PC-9 (cell line): ENCODE measurements around the gene NUB1. TPM values are rescaled to one million over a fixed set of nuclear protein-coding genes. Genes with fewer than 3 reads are reported as not detected.

Experiments
- BruUV-seq: library from RNA; stranded (reverse); fragments of 400-500 nt; replicated peaks from 2 replicates; lab custom pipeline; 2021; lab: Mats Ljungman, UMichigan
- CTCF ChIA-PET: fragments of 300-600 bp; sonication (Branson Sonifier 250); formaldehyde crosslinking; loops from one replicate; lab custom pipeline; 2022; ENCODE audit warnings: antibody characterized with exemption; lab: Charles Lee
- POLR2A ChIA-PET: fragments of 300-600 bp; sonication (Branson Sonifier 250); formaldehyde crosslinking; loops from one replicate; lab custom pipeline; 2022; ENCODE audit warnings: antibody characterized with exemption; ENCODE audit not compliant: unreplicated experiment; lab: Charles Lee
- DNase-seq, 2 experiments: peaks; one replicate each; pipeline versions ENCODE4 v3.0.0 to v3.0.0-alpha.2; 2015 to 2022; ENCODE audit warnings: mixed read lengths in 1 of 2
- H2AFZ ChIP-seq: fragments of 200-600 bp; sonication (generic); 2 replicates; pipeline ENCODE4 v1.8.1; 2017; ENCODE audit warnings: antibody characterized with exemption
- H3F3A ChIP-seq: fragments of 200-600 bp; sonication (generic); 2 replicates; pipeline ENCODE4 v1.8.1; 2017; ENCODE audit warnings: antibody characterized with exemption, mild to moderate bottlenecking, low read depth; ENCODE audit not compliant: insufficient read depth
- H3K27ac ChIP-seq: fragments of 200-600 bp; sonication (generic); 2 replicates; pipeline ENCODE4 v1.6.1; 2016; ENCODE audit warnings: mixed run types
- H3K27me3 ChIP-seq: fragments of 200-600 bp; sonication (generic); 2 replicates; pipeline ENCODE4 v1.6.1; 2016; ENCODE audit warnings: low read depth, mixed run types; ENCODE audit not compliant: insufficient read depth
- H3K36me3 ChIP-seq: fragments of 200-600 bp; sonication (generic); 2 replicates; pipeline ENCODE4 v1.6.1; 2016; ENCODE audit warnings: low read depth, mixed run types
- H3K4me1 ChIP-seq: fragments of 200-600 bp; sonication (generic); replicated peaks from 2 replicates; pipeline ENCODE4 v1.6.1; 2016; ENCODE audit warnings: mixed run types; ENCODE audit not compliant: insufficient read depth
- H3K4me2 ChIP-seq: fragments of 200-600 bp; sonication (generic); 2 replicates; pipeline ENCODE4 v1.6.1; 2017; ENCODE audit warnings: mixed run types
- H3K4me3 ChIP-seq: fragments of 200-600 bp; sonication (generic); 2 replicates; pipeline ENCODE4 v1.6.1; 2016; ENCODE audit warnings: mixed run types
- H3K79me2 ChIP-seq: fragments of 200-600 bp; sonication (generic); 2 replicates; pipeline ENCODE4 v1.6.1; 2017; ENCODE audit warnings: low read depth, mixed run types
- H3K9me2 ChIP-seq: fragments of 200-600 bp; sonication (generic); 2 replicates; pipeline ENCODE4 v1.8.1; 2017; ENCODE audit warnings: mild to moderate bottlenecking; ENCODE audit not compliant: insufficient read depth
- H3K9me3 ChIP-seq: fragments of 200-600 bp; sonication (generic); 2 replicates; pipeline ENCODE4 v1.8.1; 2016; ENCODE audit warnings: low read depth; ENCODE audit not compliant: insufficient read depth
- H4K20me1 ChIP-seq: fragments of 200-600 bp; sonication (generic); 2 replicates; pipeline ENCODE4 v1.8.1; 2017; ENCODE audit not compliant: insufficient read depth
- CTCF ChIP-seq: fragments of 200-600 bp; sonication (generic); conservative IDR thresholded peaks from 2 replicates; pipeline ENCODE4 v1.6.1; 2017; ENCODE audit warnings: mixed run types, antibody characterized with exemption, mild to moderate bottlenecking, moderate library complexity
- EZH2 ChIP-seq: fragments of 200-600 bp; sonication (generic); IDR thresholded peaks from 2 replicates; pipeline ENCODE4 v1.8.0; 2017; ENCODE audit warnings: antibody characterized with exemption, low read depth
- intact Hi-C: fragments of 100-400 bp; cut with micrococcal nuclease; formaldehyde crosslinking; loops from one replicate; pipeline ENCODE4 v1.10.0; 2022; ENCODE audit not compliant: unreplicated experiment
- total RNA-seq: library from RNA; stranded (reverse); gene quantifications from 2 replicates; pipeline ENCODE4 v1.2.3, GENCODE V29; 2021

Gene NUB1
- total RNA-seq, 1 experiment from 2014 or later = 80.6 TPM

- POLR2A ChIA-PET = no interaction called here
- Histone ChIP-seq H3K4me1 (no peaks in the 10 kb centered on the region), H3K4me2 (no peak overlapping the region), H3K27ac (no peak overlapping the region), H3K4me3 (no peak overlapping the region), H4K20me1 (no peaks in the 10 kb centered on the region), H3K79me2 (no peaks in the 10 kb centered on the region), H3K9me2 (no peaks in the 10 kb centered on the region), H3K9me3 (no peaks in the 10 kb centered on the region), H3K36me3 (no peaks in the 10 kb centered on the region), H2AFZ (no peak overlapping the region), H3F3A (no peaks in the 10 kb centered on the region), H3K27me3 (peaks cover 96% of the 10 kb centered on the region)
- BruUV-seq = no TSS peak
- no peak for TF ChIP-seq EZH2
- TF ChIP-seq CTCF = no peak
- CTCF ChIA-PET = interaction anchor here (0.7 kb wide), 1 partner anchor 40 kb away, joined by 3 read pairs; no protein-coding TSS in a partner anchor
- DNase-seq = no peak
- intact Hi-C loops = loop anchor here (10.0 kb wide), 1 partner anchor 860 kb away; no protein-coding TSS in a partner anchor
Observed at GRCh38 chr7:151304856-151305255, 36.8 kb upstream of the NUB1 start.

GRCh38 chr7:151306374-151306773, 35.2 kb upstream of the NUB1 start:
- CTCF ChIA-PET = no interaction called here

GRCh38 chr7:151306860-151307259, 34.8 kb upstream of the NUB1 start:
- no peaks in the 10 kb centered on the region for H4K20me1 ChIP-seq
- no peak for DNase-seq
- no peaks in the 10 kb centered on the region for H3K79me2 ChIP-seq
- no peaks in the 10 kb centered on the region for H3K36me3 ChIP-seq
- H3F3A ChIP-seq = no peaks in the 10 kb centered on the region; the same call in 1 of the 2 replicates
- H3K4me3 ChIP-seq = no peak overlapping the region
- no peak for TF ChIP-seq EZH2
- TF ChIP-seq CTCF = no peak
- intact Hi-C loops = loop anchor here (10.0 kb wide), 1 partner anchor 862 kb away; no protein-coding TSS in a partner anchor
- no TSS peak for BruUV-seq
- ChIA-PET CTCF (no interaction called here), POLR2A (no interaction called here)
- no peak overlapping the region for H3K27ac ChIP-seq
- peaks cover 3% of the 10 kb centered on the region; the same call in 1 of the 2 replicates for H3K9me3 ChIP-seq
- peaks cover 76% of the 10 kb centered on the region for H3K27me3 ChIP-seq
- no peak overlapping the region for H3K4me2 ChIP-seq
- H3K9me2 ChIP-seq = no peaks in the 10 kb centered on the region
- H2AFZ ChIP-seq = no peak overlapping the region
- H3K4me1 ChIP-seq = no peaks in the 10 kb centered on the region

More at GRCh38 chr7:151306374-151306773, 35.2 kb upstream of the NUB1 start:
- H4K20me1 ChIP-seq = no peaks in the 10 kb centered on the region
- POLR2A ChIA-PET = no interaction called here
- no peaks in the 10 kb centered on the region; the same call in 1 of the 2 replicates for H3F3A ChIP-seq
- no peak overlapping the region for H3K4me2 ChIP-seq
- TF ChIP-seq EZH2 (no peak), CTCF (no peak)
- no peaks in the 10 kb centered on the region for H3K36me3 ChIP-seq
- no TSS peak for BruUV-seq
- intact Hi-C loops = loop anchor here (10.0 kb wide), 1 partner anchor 862 kb away; no protein-coding TSS in a partner anchor
- H3K9me3 ChIP-seq = no peaks in the 10 kb centered on the region
- no peaks in the 10 kb centered on the region for H3K79me2 ChIP-seq
- peaks cover 81% of the 10 kb centered on the region for H3K27me3 ChIP-seq
- H3K9me2 ChIP-seq = no peaks in the 10 kb centered on the region
- H2AFZ ChIP-seq = no peak overlapping the region
- no peak overlapping the region for H3K27ac ChIP-seq
- H3K4me1 ChIP-seq = no peaks in the 10 kb centered on the region
- no peak for DNase-seq
- H3K4me3 ChIP-seq = no peak overlapping the region
